WTC11 (cell line): ENCODE results near the gene NFKB1. TPM values are rescaled to one million over a fixed set of nuclear protein-coding genes. Genes with fewer than 3 reads are reported as not detected.

Source experiments
- ATAC-seq: fragments of 200-7000 bp; cut with Tn5 transposase; 2 replicates; pipeline ENCODE4 v1.10.0; 2021; ENCODE audit warnings: mild to moderate bottlenecking, moderate library complexity
- CTCF ChIA-PET: fragments of 300-600 bp; sonication (Branson Sonifier 250); formaldehyde crosslinking; loops from one replicate; lab custom pipeline; 2021; ENCODE audit warnings: antibody characterized with exemption; lab: Charles Lee
- POLR2A ChIA-PET: fragments of 350-600 bp; sonication (Branson Sonifier 250); formaldehyde crosslinking; loops from one replicate; lab custom pipeline; 2021; ENCODE audit warnings: antibody characterized with exemption; lab: Charles Lee
- DNase-seq: peaks from one replicate; pipeline ENCODE4 v3.0.0; 2021; ENCODE audit warnings: low spot score
- H3K27ac Mint-ChIP-seq: 2 replicates; pipeline ENCODE4 v1.8.0; 2021; ENCODE audit warnings: mixed read lengths
- H3K27me3 Mint-ChIP-seq: 2 replicates; pipeline ENCODE4 v1.8.0; 2021; ENCODE audit warnings: low read depth, mild to moderate bottlenecking, moderate library complexity, mixed read lengths
- H3K36me3 Mint-ChIP-seq: 2 replicates; pipeline ENCODE4 v1.8.0; 2021; ENCODE audit warnings: mixed read lengths
- H3K4me1 Mint-ChIP-seq: 2 replicates; pipeline ENCODE4 v1.8.0; 2022; ENCODE audit warnings: mixed read lengths
- H3K4me3 Mint-ChIP-seq: 2 replicates; pipeline ENCODE4 v1.8.0; 2021; ENCODE audit warnings: mild to moderate bottlenecking, moderate library complexity, mixed read lengths
- H3K9me3 Mint-ChIP-seq: 2 replicates; pipeline ENCODE4 v1.8.0; 2021; ENCODE audit warnings: mixed read lengths
- AFF4 ChIP-seq: sonication (generic); formaldehyde crosslinking; IDR thresholded peaks from 2 replicates; pipeline ENCODE4 v1.8.1; 2023; ENCODE audit warnings: mild to moderate bottlenecking, missing genetic modification reagents, borderline replicate concordance
- ATF3 ChIP-seq: sonication (generic); formaldehyde crosslinking; conservative IDR thresholded peaks from 2 replicates; pipeline ENCODE4 v1.8.1; 2022; ENCODE audit warnings: mild to moderate bottlenecking, missing genetic modification reagents
- ATF6 ChIP-seq: sonication (generic); formaldehyde crosslinking; IDR thresholded peaks from 2 replicates; pipeline ENCODE4 v1.8.1; 2023; ENCODE audit warnings: mild to moderate bottlenecking, missing genetic modification reagents
- FOXJ3 ChIP-seq: sonication (generic); formaldehyde crosslinking; IDR thresholded peaks from 2 replicates; pipeline ENCODE4 v1.9.0; 2021; ENCODE audit warnings: missing genetic modification reagents, mild to moderate bottlenecking, borderline replicate concordance
- FOXP4 ChIP-seq: sonication (generic); formaldehyde crosslinking; IDR thresholded peaks from 2 replicates; pipeline ENCODE4 v1.8.0; 2022; ENCODE audit warnings: mild to moderate bottlenecking, missing genetic modification reagents
- GRHL2 ChIP-seq: fragments of 250-450 bp; sonication (Bioruptor Pico); IDR thresholded peaks from 2 replicates; pipeline ENCODE4 v1.8.0; 2022; ENCODE audit warnings: mild to moderate bottlenecking, moderate library complexity; ENCODE audit not compliant: insufficient replicate concordance, severe bottlenecking
- IRF2 ChIP-seq: sonication (generic); formaldehyde crosslinking; IDR thresholded peaks from 2 replicates; pipeline ENCODE4 v1.8.0; 2022; ENCODE audit warnings: low read depth, missing genetic modification reagents, borderline replicate concordance
- NFE2L1 ChIP-seq: sonication (generic); formaldehyde crosslinking; IDR thresholded peaks from 2 replicates; pipeline ENCODE4 v1.8.1; 2023; ENCODE audit warnings: missing genetic modification reagents
- NFYB ChIP-seq: sonication (generic); formaldehyde crosslinking; conservative IDR thresholded peaks from 2 replicates; pipeline ENCODE4 v1.8.0; 2022; ENCODE audit warnings: low read depth, missing genetic modification reagents
- NR3C1 ChIP-seq: sonication (generic); formaldehyde crosslinking; conservative IDR thresholded peaks from 2 replicates; pipeline ENCODE4 v1.8.1; 2023; ENCODE audit warnings: low read depth, mild to moderate bottlenecking, missing genetic modification reagents
- RORB ChIP-seq: fragments of 250-450 bp; sonication (Bioruptor Pico); IDR thresholded peaks from 2 replicates; pipeline ENCODE4 v1.9.0; 2021; ENCODE audit warnings: mild to moderate bottlenecking
- SP1 ChIP-seq: sonication (generic); formaldehyde crosslinking; conservative IDR thresholded peaks from 2 replicates; pipeline ENCODE4 v1.8.1; 2022; ENCODE audit warnings: missing genetic modification reagents
- STAT6 ChIP-seq: sonication (generic); formaldehyde crosslinking; conservative IDR thresholded peaks from 2 replicates; pipeline ENCODE4 v1.8.1; 2023; ENCODE audit warnings: mild to moderate bottlenecking, low read depth, missing genetic modification reagents, moderate library complexity
- TEAD1 ChIP-seq: sonication (generic); formaldehyde crosslinking; IDR thresholded peaks from 2 replicates; pipeline ENCODE4 v1.8.0; 2022; ENCODE audit warnings: mild to moderate bottlenecking, missing genetic modification reagents
- USF2 ChIP-seq: sonication (generic); formaldehyde crosslinking; IDR thresholded peaks from 2 replicates; pipeline ENCODE4 v1.8.1; 2023; ENCODE audit warnings: mild to moderate bottlenecking, missing genetic modification reagents, moderate library complexity
- ZNF121 ChIP-seq: sonication (generic); formaldehyde crosslinking; IDR thresholded peaks from 2 replicates; pipeline ENCODE4 v1.8.0; 2023; ENCODE audit warnings: missing genetic modification reagents
- ZNF138 ChIP-seq: sonication (generic); formaldehyde crosslinking; conservative IDR thresholded peaks from 2 replicates; pipeline ENCODE4 v1.8.1; 2022; ENCODE audit warnings: mild to moderate bottlenecking, moderate library complexity, missing genetic modification reagents
- ZNF219 ChIP-seq: sonication (generic); formaldehyde crosslinking; IDR thresholded peaks from 2 replicates; pipeline ENCODE4 v1.8.0; 2023; ENCODE audit warnings: missing genetic modification reagents, mild to moderate bottlenecking, borderline replicate concordance
- ZNF317 ChIP-seq: sonication (generic); formaldehyde crosslinking; IDR thresholded peaks from 2 replicates; pipeline ENCODE4 v1.8.1; 2023; ENCODE audit warnings: low read depth, mild to moderate bottlenecking, moderate library complexity, missing genetic modification reagents, borderline replicate concordance
- ZNF512 ChIP-seq: sonication (generic); formaldehyde crosslinking; IDR thresholded peaks from 2 replicates; pipeline ENCODE4 v1.8.1; 2022; ENCODE audit warnings: missing genetic modification reagents, borderline replicate concordance
- total RNA-seq: library from RNA; stranded (reverse); gene quantifications from 3 replicates; pipeline ENCODE4 v1.2.3, GENCODE V29; 2021

The NFKB1 gene
- total RNA-seq, 1 experiment from 2014 or later: 5.6 TPM

GRCh38 chr4:102455750-102456149, 45.4 kb upstream of the NFKB1 start (continued):
- TF ChIP-seq ZNF512 (CRISPR knock-in tag) (no peak), SP1 (no peak), ZNF121 (CRISPR knock-in tag) (no peak), ATF6 (no peak), ZNF317 (CRISPR knock-in tag) (no peak), FOXP4 (CRISPR knock-in tag) (no peak), NFYB (CRISPR knock-in tag) (no peak), STAT6 (CRISPR knock-in tag) (no peak), FOXJ3 (no peak), GRHL2 (CRISPR knock-in tag) (no peak), IRF2 (CRISPR knock-in tag) (no peak), ATF3 (CRISPR knock-in tag) (no peak), NR3C1 (no peak), NFE2L1 (CRISPR knock-in tag) (no peak), TEAD1 (no peak)

- DNase-seq (no peak), ATAC-seq (no peak)
- H3K27ac Mint-ChIP-seq: no peak overlapping the region
- H3K9me3 Mint-ChIP-seq: peaks cover 12% of the 10 kb centered on the region
- no peaks in the 10 kb centered on the region for H3K36me3 Mint-ChIP-seq
- ChIA-PET CTCF (no interaction called here), POLR2A (no interaction called here)
- TF ChIP-seq ZNF138 (CRISPR knock-in tag): no peak
- no peak for TF ChIP-seq ZNF219
- TF ChIP-seq USF2: no peak
- TF ChIP-seq AFF4: no peak
- TF ChIP-seq GRHL2 (CRISPR knock-in tag): no peak
- no peak for TF ChIP-seq RORB
- H3K4me3 Mint-ChIP-seq: no peak overlapping the region
- no peaks in the 10 kb centered on the region; the same call in 1 of the 2 replicates for H3K27me3 Mint-ChIP-seq
- no peaks in the 10 kb centered on the region for H3K4me1 Mint-ChIP-seq
Observed at GRCh38 chr4:102466298-102466697, 34.9 kb upstream of the NFKB1 start.
